Neural progenitor cell (in vitro differentiated cells): Measurements from ENCODE around the gene ABCB6.

Experiments
- EZH2 ChIP-seq: fragments of 200-600 bp; sonication (generic); IDR thresholded peaks from 2 replicates; pipeline ENCODE4 v1.6.1; 2017; ENCODE audit warnings: antibody characterized with exemption, mild to moderate bottlenecking, moderate library complexity
- EZH2phosphoT487 ChIP-seq: fragments of 200-600 bp; sonication (generic); IDR thresholded peaks from 2 replicates; pipeline ENCODE4 v1.6.1; 2017; ENCODE audit warnings: antibody characterized with exemption
- TF ChIP-seq, protein P1 (sequence below): fragments of 200-600 bp; sonication (generic); IDR thresholded peaks from 2 replicates; pipeline ENCODE4 v1.5.1; 2017; ENCODE audit warnings: antibody characterized with exemption, mild to moderate bottlenecking

DNA sequence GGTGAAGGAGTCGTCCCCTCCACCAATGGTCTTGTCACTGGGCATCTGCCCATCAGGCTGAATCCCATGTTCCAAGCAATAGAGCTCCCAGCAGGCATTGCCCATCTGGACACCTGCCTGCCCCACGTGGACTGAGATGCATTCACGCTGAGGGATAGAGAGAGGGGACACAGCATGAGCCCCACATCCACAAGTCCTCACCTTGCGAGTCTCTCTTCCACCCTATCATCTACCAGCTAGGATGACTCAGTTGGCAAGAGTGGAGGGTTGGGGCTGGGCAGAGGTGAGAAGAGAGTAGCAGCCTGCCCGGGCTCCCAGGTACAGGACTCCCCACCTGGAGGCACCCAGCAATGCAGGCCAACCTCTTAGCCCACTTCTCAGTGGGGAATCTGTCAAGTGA, 33.3 kb upstream of the ABCB6 start:
- TF ChIP-seq, protein P1, sequence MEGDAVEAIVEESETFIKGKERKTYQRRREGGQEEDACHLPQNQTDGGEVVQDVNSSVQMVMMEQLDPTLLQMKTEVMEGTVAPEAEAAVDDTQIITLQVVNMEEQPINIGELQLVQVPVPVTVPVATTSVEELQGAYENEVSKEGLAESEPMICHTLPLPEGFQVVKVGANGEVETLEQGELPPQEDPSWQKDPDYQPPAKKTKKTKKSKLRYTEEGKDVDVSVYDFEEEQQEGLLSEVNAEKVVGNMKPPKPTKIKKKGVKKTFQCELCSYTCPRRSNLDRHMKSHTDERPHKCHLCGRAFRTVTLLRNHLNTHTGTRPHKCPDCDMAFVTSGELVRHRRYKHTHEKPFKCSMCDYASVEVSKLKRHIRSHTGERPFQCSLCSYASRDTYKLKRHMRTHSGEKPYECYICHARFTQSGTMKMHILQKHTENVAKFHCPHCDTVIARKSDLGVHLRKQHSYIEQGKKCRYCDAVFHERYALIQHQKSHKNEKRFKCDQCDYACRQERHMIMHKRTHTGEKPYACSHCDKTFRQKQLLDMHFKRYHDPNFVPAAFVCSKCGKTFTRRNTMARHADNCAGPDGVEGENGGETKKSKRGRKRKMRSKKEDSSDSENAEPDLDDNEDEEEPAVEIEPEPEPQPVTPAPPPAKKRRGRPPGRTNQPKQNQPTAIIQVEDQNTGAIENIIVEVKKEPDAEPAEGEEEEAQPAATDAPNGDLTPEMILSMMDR, result no peak
- TF ChIP-seq EZH2 (no peak), EZH2phosphoT487 (no peak)
